HCT116 (cell line): ENCODE data around the gene TGFBR3. TPM values are rescaled to one million over a fixed set of nuclear protein-coding genes. Genes with fewer than 3 reads are reported as not detected.

ENCODE experiments used
- ATAC-seq: fragments of 200-7000 bp; cut with Tn5 transposase; 2 replicates; pipeline ENCODE4 v1.9.1; 2020; ENCODE audit warnings: mild to moderate bottlenecking, moderate library complexity
- BruUV-seq: library from RNA; stranded (reverse); fragments of 400-500 nt; replicated peaks from 2 replicates; lab custom pipeline; 2021; lab: Mats Ljungman, UMichigan
- CTCF ChIA-PET: fragments of 300-600 bp; sonication (Branson Sonifier 250); formaldehyde crosslinking; loops from one replicate; lab custom pipeline; 2021; ENCODE audit warnings: antibody characterized with exemption; lab: Charles Lee
- POLR2A ChIA-PET: fragments of 300-600, 350-600 bp; sonication (Branson Sonifier 250); formaldehyde crosslinking; loops from one replicate; lab custom pipeline; 2021; ENCODE audit warnings: antibody characterized with exemption; lab: Charles Lee
- RAD21 ChIA-PET, 2 experiments: fragments of 300-600 bp; sonication (Branson Sonifier 250); formaldehyde crosslinking; loops; one replicate each; lab custom pipeline; 2023; ENCODE audit warnings: low total read pairs in 2 of 2; ENCODE audit not compliant: uncharacterized antibody in 2 of 2, unreplicated experiment in 2 of 2, low non-redundant PET in 1 of 2; lab: Charles Lee
- DNase-seq: peaks from one replicate; pipeline ENCODE4 v3.0.0-alpha.2; 2010; ENCODE audit warnings: low read depth, low spot score
- H2AFZ ChIP-seq: fragments of 200-600 bp; shearing (Covaris generic), sonication (generic); 2 replicates; pipeline ENCODE4 v1.6.1; 2017; ENCODE audit warnings: low read depth, mixed run types, mixed read lengths, antibody characterized with exemption, low read length; ENCODE audit not compliant: poor library complexity, severe bottlenecking
- H3K27ac ChIP-seq: 2 replicates; pipeline ENCODE4 v1.5.1; 2012; ENCODE audit warnings: low read depth, low read length
- H3K27me3 ChIP-seq: fragments of 200-600 bp; sonication (generic); 2 replicates; pipeline ENCODE4 v1.6.1; 2016; ENCODE audit warnings: mixed run types, low read length, mixed read lengths; ENCODE audit not compliant: insufficient read depth
- H3K36me3 ChIP-seq, 2 experiments: fragments of 200-500 bp in 1 of 2; fragments of 200-600 bp in 1 of 2; sonication (Bioruptor generic) in 1 of 2; sonication (generic) in 1 of 2; 2 replicates each; pipeline versions ENCODE4 v1.5.1 to v1.6.1; 2014 to 2016; ENCODE audit warnings: low read length in 2 of 2, inconsistent platforms in 1 of 2, mixed read lengths in 1 of 2, mixed run types in 1 of 2; ENCODE audit not compliant: insufficient read depth in 2 of 2, control insufficient read depth in 1 of 2
- H3K4me1 ChIP-seq, 2 experiments: fragments of 200-600 bp in 1 of 2; sonication (generic) in 1 of 2; 2 replicates each; pipeline versions ENCODE4 v1.5.1 to v1.6.1; 2012 to 2017; ENCODE audit warnings: low read length in 2 of 2, inconsistent platforms in 1 of 2, mild to moderate bottlenecking in 1 of 2, mixed read lengths in 1 of 2, mixed run types in 1 of 2, moderate library complexity in 1 of 2; ENCODE audit not compliant: insufficient read depth in 2 of 2, control insufficient read depth in 1 of 2
- H3K4me2 ChIP-seq: fragments of 200-600 bp; sonication (generic); 2 replicates; pipeline ENCODE4 v1.6.1; 2017; ENCODE audit warnings: mixed run types, low read length, mixed read lengths
- H3K4me3 ChIP-seq, 2 experiments: fragments of 200-600 bp in 1 of 2; sonication (generic) in 1 of 2; replicated peaks in 1 of 2; 2 replicates each; pipeline ENCODE4 v1.5.1; 2011 to 2016; ENCODE audit warnings: low read length in 2 of 2, control low read depth in 1 of 2, low read depth in 1 of 2, mild to moderate bottlenecking in 1 of 2, mixed read lengths in 1 of 2, mixed run types in 1 of 2
- H3K79me2 ChIP-seq: fragments of 200-600 bp; sonication (generic); 2 replicates; pipeline ENCODE4 v1.6.1; 2017; ENCODE audit warnings: mild to moderate bottlenecking, mixed run types, low read length, moderate library complexity, mixed read lengths; ENCODE audit not compliant: insufficient read depth
- H3K9ac ChIP-seq: fragments of 200-600 bp; sonication (generic); 2 replicates; pipeline ENCODE4 v1.6.1; 2016; ENCODE audit warnings: low read length, mixed read lengths
- H3K9me2 ChIP-seq: fragments of 200-600 bp; sonication (generic), shearing (Covaris generic); 2 replicates; pipeline ENCODE4 v1.6.1; 2017; ENCODE audit warnings: mixed run types, mild to moderate bottlenecking, moderate library complexity; ENCODE audit not compliant: insufficient read depth
- H3K9me3 ChIP-seq, 2 experiments: fragments of 200-500 bp in 1 of 2; fragments of 200-600 bp in 1 of 2; sonication (Bioruptor generic) in 1 of 2; sonication (generic) in 1 of 2; 2 replicates each; pipeline ENCODE4 v1.6.1; 2014 to 2017; ENCODE audit warnings: low read length in 2 of 2, mixed read lengths in 2 of 2, inconsistent platforms in 1 of 2, low read depth in 1 of 2, mild to moderate bottlenecking in 1 of 2, mixed run types in 1 of 2, moderate library complexity in 1 of 2; ENCODE audit not compliant: control insufficient read depth in 1 of 2, insufficient read depth in 1 of 2
- H4K20me1 ChIP-seq: fragments of 200-600 bp; sonication (generic), shearing (Covaris generic); 2 replicates; pipeline ENCODE4 v1.6.1; 2017; ENCODE audit warnings: mixed run types, mild to moderate bottlenecking, moderate library complexity; ENCODE audit not compliant: insufficient read depth
- ATF3 ChIP-seq: IDR thresholded peaks from 2 replicates; pipeline ENCODE4 v1.6.1; 2012
- CTCF ChIP-seq, 3 experiments: fragments of 200-600 bp in 1 of 3; sonication (generic) in 1 of 3; IDR thresholded peaks in 2 of 3; conservative IDR thresholded peaks in 1 of 3; 2 replicates each; pipeline ENCODE4 v1.5.1; 2012 to 2017; ENCODE audit warnings: low read depth in 2 of 3, low read length in 2 of 3, antibody characterized with exemption in 1 of 3, borderline replicate concordance in 1 of 3, control low read depth in 1 of 3, mild to moderate bottlenecking in 1 of 3, mixed read lengths in 1 of 3, mixed run types in 1 of 3, moderate library complexity in 1 of 3; ENCODE audit not compliant: insufficient read depth in 1 of 3
- EGR1 ChIP-seq: IDR thresholded peaks from 2 replicates; pipeline ENCODE4 v1.6.1; 2012; ENCODE audit warnings: low read depth
- ELF1 ChIP-seq: IDR thresholded peaks from 2 replicates; pipeline ENCODE4 v1.6.1; 2012; ENCODE audit warnings: low read depth, borderline replicate concordance
- EZH2 ChIP-seq: fragments of 200-600 bp; sonication (generic); IDR thresholded peaks from 2 replicates; pipeline ENCODE4 v1.6.1; 2017; ENCODE audit warnings: antibody characterized with exemption, mixed run types
- EZH2phosphoT487 ChIP-seq: fragments of 200-600 bp; IDR thresholded peaks from 2 replicates; pipeline ENCODE4 v1.6.1; 2018; ENCODE audit warnings: antibody characterized with exemption, borderline replicate concordance
- FOSL1 ChIP-seq: IDR thresholded peaks from 2 replicates; pipeline ENCODE4 v1.6.1; 2012; ENCODE audit warnings: low read depth
- JUND ChIP-seq: IDR thresholded peaks from 2 replicates; pipeline ENCODE4 v1.6.1; 2012
- MAX ChIP-seq: IDR thresholded peaks from 2 replicates; pipeline ENCODE4 v1.6.1; 2012
- POLR2A ChIP-seq: IDR thresholded peaks from 2 replicates; pipeline ENCODE4 v1.7.0; 2011; ENCODE audit warnings: borderline replicate concordance; ENCODE audit not compliant: insufficient read depth, insufficient read length; ENCODE audit errors: extremely low read depth
- RAD21 ChIP-seq: IDR thresholded peaks from 2 replicates; pipeline ENCODE4 v1.6.1; 2012; ENCODE audit warnings: low read depth, mild to moderate bottlenecking
- SIN3A ChIP-seq: IDR thresholded peaks from 2 replicates; pipeline ENCODE4 v1.6.1; 2012; ENCODE audit warnings: low read depth
- SP1 ChIP-seq: IDR thresholded peaks from 2 replicates; pipeline ENCODE4 v1.6.1; 2012; ENCODE audit warnings: low read depth
- TCF7L2 ChIP-seq: IDR thresholded peaks from 2 replicates; pipeline ENCODE4 v1.7.0; 2011; ENCODE audit warnings: borderline replicate concordance, inconsistent platforms; ENCODE audit not compliant: insufficient read depth, insufficient read length; ENCODE audit errors: extremely low read depth
- YY1 ChIP-seq: IDR thresholded peaks from 2 replicates; pipeline ENCODE4 v1.6.1; 2011; ENCODE audit warnings: low read length, low read depth, moderate library complexity, mild to moderate bottlenecking; ENCODE audit not compliant: insufficient replicate concordance; ENCODE audit errors: extremely low read depth
- ZFX ChIP-seq: fragments of 450-650 bp; IDR thresholded peaks from 2 replicates; pipeline ENCODE4 v1.6.1; 2017
- ZNF274 ChIP-seq: fragments of 200-500 bp; sonication (Bioruptor generic); IDR thresholded peaks from 2 replicates; pipeline ENCODE4 v1.6.1; 2014; ENCODE audit warnings: mild to moderate bottlenecking, low read depth, low read length, inconsistent platforms
- intact Hi-C: fragments of 100-400 bp; cut with micrococcal nuclease; formaldehyde crosslinking; loops from 2 replicates; pipeline ENCODE4 v1.10.0; 2022
- total RNA-seq: library from RNA; stranded (reverse); gene quantifications from one replicate; pipeline ENCODE4 v1.2.1, GENCODE V29; 2021; ENCODE audit not compliant: unreplicated experiment

TGFBR3 gene
- total RNA-seq, 1 experiment from 2014 or later = 7.1 TPM

- no peaks in the 10 kb centered on the region for H3K79me2 ChIP-seq
- RAD21 ChIA-PET = no interaction called here
- no peak overlapping the region for H3K27ac ChIP-seq
- no peak overlapping the region for H3K4me2 ChIP-seq
- H3K4me3 ChIP-seq = no peak overlapping the region
- no TSS peak for BruUV-seq
- TF ChIP-seq MAX = no peak
- no peak for TF ChIP-seq EZH2phosphoT487
- no peak for TF ChIP-seq SIN3A
- no peak for TF ChIP-seq FOSL1
- no peak for TF ChIP-seq RAD21
- no peak for TF ChIP-seq SP1
- no peak for TF ChIP-seq TCF7L2
- TF ChIP-seq JUND = no peak
- no peak for TF ChIP-seq EGR1
- TF ChIP-seq ZFX = no peak
- no peak for TF ChIP-seq ELF1
- TF ChIP-seq ATF3 = no peak
- DNase-seq = no peak
- H4K20me1 ChIP-seq = no peaks in the 10 kb centered on the region
- no peaks in the 10 kb centered on the region for H3K4me1 ChIP-seq
- no peaks in the 10 kb centered on the region for H3K9me3 ChIP-seq
- H3K36me3 ChIP-seq = no peaks in the 10 kb centered on the region
- CTCF ChIA-PET = no interaction called here
- no peak for ATAC-seq
- H3K27me3 ChIP-seq = no peaks in the 10 kb centered on the region
- POLR2A ChIA-PET = no interaction called here
- no peak overlapping the region for H2AFZ ChIP-seq
- intact Hi-C loops = no loop called here
- no peaks in the 10 kb centered on the region for H3K9me2 ChIP-seq
- no peak overlapping the region for H3K9ac ChIP-seq
Observed at GRCh38 chr1:91916811-91917460, 31.0 kb upstream of the TGFBR3 start.

GRCh38 chr1:91916046-91916445 is 30.1 kb upstream of the TGFBR3 start:
- no peak for ATAC-seq
- RAD21 ChIA-PET = no interaction called here
- Histone ChIP-seq H3K79me2 (no peaks in the 10 kb centered on the region), H3K9me3 (no peaks in the 10 kb centered on the region), H4K20me1 (no peaks in the 10 kb centered on the region), H3K4me3 (no peak overlapping the region), H3K9me2 (no peaks in the 10 kb centered on the region), H3K27me3 (no peaks in the 10 kb centered on the region), H3K27ac (no peak overlapping the region), H2AFZ (no peak overlapping the region), H3K4me2 (no peak overlapping the region), H3K9ac (no peak overlapping the region), H3K36me3 (no peaks in the 10 kb centered on the region), H3K4me1 (no peaks in the 10 kb centered on the region)
- no peak for DNase-seq
- intact Hi-C loops = no loop called here
- CTCF ChIA-PET = no interaction called here
- POLR2A ChIA-PET = interaction anchor here (0.7 kb wide), 1 partner anchor 15 kb away, joined by 3 read pairs; no protein-coding TSS in a partner anchor
- no TSS peak for BruUV-seq
- no peak for TF ChIP-seq YY1
- no peak for TF ChIP-seq CTCF (IDR thresholded peaks at IDR 0.05 in 2 of 3, conservative IDR thresholded peaks at IDR 0.05 in 1 of 3; ENCODE audit: borderline replicate concordance in 1 of 3, insufficient read depth in 1 of 3, low read depth in 2 of 3, low read length in 2 of 3)
- TF ChIP-seq ELF1 = no peak
- TF ChIP-seq EGR1 = no peak
- TF ChIP-seq EZH2 = no peak
- TF ChIP-seq ZNF274 = no peak
- no peak for TF ChIP-seq POLR2A
- no peak for TF ChIP-seq SIN3A
